ENCODE data around the gene CYBC1. TPM values are rescaled to one million over a fixed set of nuclear protein-coding genes. Genes with fewer than 3 reads are reported as not detected.

Gene CYBC1
- polyA plus RNA-seq, 1 experiment, result 118 TPM

DNA sequence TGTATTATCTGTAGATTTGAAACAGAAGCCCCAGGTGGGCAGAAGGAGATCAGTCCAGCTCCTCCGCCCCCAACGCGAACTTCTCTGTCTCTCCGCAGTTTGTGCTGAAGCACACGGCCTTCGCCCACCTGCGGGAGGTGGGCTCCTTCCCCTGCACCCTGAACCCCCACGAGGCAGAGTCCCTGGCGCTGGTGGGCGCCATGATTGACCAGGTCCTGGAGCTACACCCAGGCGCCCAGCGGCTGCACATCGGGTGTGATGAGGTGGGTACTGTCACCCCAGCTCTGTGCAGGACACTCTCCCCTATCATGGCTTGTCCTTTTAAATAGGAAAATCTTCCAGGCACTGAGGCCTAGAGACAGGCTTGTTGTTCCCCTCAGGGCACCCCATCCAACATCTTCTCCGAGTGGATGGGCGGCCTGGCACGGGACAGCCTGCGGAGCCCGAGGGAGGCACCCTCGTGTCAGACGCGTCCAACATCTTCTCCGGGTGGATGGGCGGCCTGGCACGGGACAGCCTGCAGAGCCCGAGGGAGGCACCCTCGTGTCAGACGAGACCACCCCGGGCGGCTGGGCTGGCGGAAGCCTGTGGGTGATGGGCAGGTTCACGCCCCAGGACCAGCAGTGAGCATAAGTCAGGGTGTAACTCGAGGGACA, 16.9 kb downstream of the CYBC1 start:
- no peak for DNase-seq (ENCODE audit: low read depth)
- TF ChIP-seq CTCF (IDR thresholded peaks at IDR 0.05; ENCODE audit: insufficient read depth, low read depth, low read length), result no peak
- POLR2A ChIA-PET, result no interaction called here
- no peaks in the 10 kb centered on the region for H3K27me3 ChIP-seq (ENCODE audit: control insufficient read depth, insufficient read depth, low read length)
- CTCF ChIA-PET, result interaction anchor here (0.6 kb wide), 1 partner anchor 21 kb away, joined by 3 read pairs; no protein-coding TSS in a partner anchor
- peaks cover 3% of the 10 kb centered on the region for H3K36me3 ChIP-seq (ENCODE audit: control insufficient read depth, insufficient read depth, low read length)
- H3K4me3 ChIP-seq (ENCODE audit: low read depth, low read length), result no peak overlapping the region

GRCh38 chr17:82432017-82432416, 18.5 kb downstream of the CYBC1 start:
- no peak overlapping the region for H3K4me3 ChIP-seq (ENCODE audit: low read depth, low read length)
- no peak for TF ChIP-seq CTCF (IDR thresholded peaks at IDR 0.05; ENCODE audit: insufficient read depth, low read depth, low read length)
- DNase-seq (ENCODE audit: low read depth), result no peak
- H3K36me3 ChIP-seq (ENCODE audit: control insufficient read depth, insufficient read depth, low read length), result no peaks in the 10 kb centered on the region; the same call in none of the 2 replicates
- ChIA-PET POLR2A (interaction anchor here (0.6 kb wide), 1 partner anchor 10 kb away, joined by 4 read pairs; no protein-coding TSS in a partner anchor), CTCF (interaction anchor here (0.9 kb wide), 1 partner anchor 16 kb away, joined by 3 read pairs; no protein-coding TSS in a partner anchor)
- no peaks in the 10 kb centered on the region for H3K27me3 ChIP-seq (ENCODE audit: control insufficient read depth, insufficient read depth, low read length)

DNA sequence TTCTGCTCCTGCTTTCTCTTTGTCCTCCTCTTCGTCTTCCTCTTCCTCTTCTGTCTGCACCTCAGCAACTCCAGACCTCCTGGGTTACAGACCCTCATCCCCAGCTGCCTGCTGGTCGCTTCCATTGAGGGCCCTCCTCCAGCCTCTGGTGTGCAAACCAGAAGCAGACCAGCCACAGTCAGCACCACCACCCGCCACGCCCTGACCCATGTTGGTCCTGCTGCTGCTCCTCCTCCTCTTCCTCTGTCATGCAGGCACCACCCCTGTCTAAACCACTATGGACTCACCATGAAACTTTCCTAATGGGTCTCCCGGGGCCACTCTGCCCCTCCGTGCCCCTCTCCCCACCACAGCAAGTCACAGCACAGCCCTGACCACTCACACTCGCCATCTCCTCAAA, 20.7 kb downstream of the CYBC1 start:
- no peak for TF ChIP-seq CTCF (IDR thresholded peaks at IDR 0.05; ENCODE audit: insufficient read depth, low read depth, low read length)
- Histone ChIP-seq H3K36me3 (ENCODE audit: control insufficient read depth, insufficient read depth, low read length) (no peaks in the 10 kb centered on the region; the same call in 1 of the 2 replicates), H3K4me3 (ENCODE audit: low read depth, low read length) (no peak overlapping the region), H3K27me3 (ENCODE audit: control insufficient read depth, insufficient read depth, low read length) (no peaks in the 10 kb centered on the region)
- DNase-seq (ENCODE audit: low read depth), result no peak
- POLR2A ChIA-PET, result no interaction called here
- CTCF ChIA-PET, result interaction anchor here (0.8 kb wide), 1 partner anchor 19 kb away, joined by 4 read pairs; no protein-coding TSS in a partner anchor

- no peak for DNase-seq (ENCODE audit: low read depth)
- no peak for TF ChIP-seq CTCF (IDR thresholded peaks at IDR 0.05; ENCODE audit: insufficient read depth, low read depth, low read length)
- H3K27me3 ChIP-seq (ENCODE audit: control insufficient read depth, insufficient read depth, low read length), result no peaks in the 10 kb centered on the region
- no peaks in the 10 kb centered on the region; the same call in 1 of the 2 replicates for H3K36me3 ChIP-seq (ENCODE audit: control insufficient read depth, insufficient read depth, low read length)
- POLR2A ChIA-PET, result no interaction called here
- H3K4me3 ChIP-seq (ENCODE audit: low read depth, low read length), result no peak overlapping the region
- CTCF ChIA-PET, result interaction anchor here (0.6 kb wide), 1 partner anchor 10 kb away, joined by 3 read pairs; no protein-coding TSS in a partner anchor
These were observed 22.0 kb downstream of the CYBC1 start for GRCh38 chr17:82428546-82428945.

DNA sequence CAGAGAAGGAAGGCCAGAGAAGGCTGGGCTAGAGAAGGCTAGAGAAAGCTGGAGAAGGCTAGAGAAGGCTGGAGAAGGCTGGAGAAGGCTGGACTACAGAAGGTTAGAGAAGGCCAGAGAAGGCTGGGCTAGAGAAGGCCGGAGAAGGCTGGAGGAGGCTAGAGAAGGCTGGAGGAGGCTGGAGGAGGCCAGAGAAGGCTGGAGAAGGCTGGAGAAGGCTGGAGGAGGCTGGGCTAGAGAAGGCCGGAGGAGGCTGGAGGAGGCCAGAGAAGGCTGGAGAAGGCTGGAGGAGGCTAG, 25.7 kb downstream of the CYBC1 start:
- Histone ChIP-seq H3K27me3 (ENCODE audit: control insufficient read depth, insufficient read depth, low read length) (no peaks in the 10 kb centered on the region), H3K4me3 (ENCODE audit: low read depth, low read length) (no peak overlapping the region), H3K36me3 (ENCODE audit: control insufficient read depth, insufficient read depth, low read length) (peaks cover 3% of the 10 kb centered on the region; the same call in 1 of the 2 replicates)
- DNase-seq (ENCODE audit: low read depth), result no peak
- ChIA-PET POLR2A (no interaction called here), CTCF (interaction anchor here (0.9 to 2.7 kb wide), 5 partner anchors 11 to 130 kb away, joined by 3 to 9 read pairs (median 3); no protein-coding TSS in a partner anchor)
- TF ChIP-seq CTCF (IDR thresholded peaks at IDR 0.05; ENCODE audit: insufficient read depth, low read depth, low read length), result no peak

All from BJ (cell line).